HL-60 (cell line): ENCODE measurements around the gene ATP1B1.

ENCODE experiments used
- POLR2AphosphoS5 ChIP-seq: IDR thresholded peaks from 2 replicates; pipeline ENCODE4 v1.6.1; 2012; ENCODE audit warnings: low read depth
- TF ChIP-seq, protein P1 (sequence below): IDR thresholded peaks from one replicate; pipeline ENCODE4 v1.5.1; 2011; ENCODE audit warnings: low read length, control low read depth, inconsistent platforms; ENCODE audit not compliant: insufficient read depth
- TF ChIP-seq, protein P2 (sequence below): IDR thresholded peaks from 2 replicates; pipeline ENCODE4 v1.6.1; 2012; ENCODE audit warnings: low read depth; ENCODE audit not compliant: insufficient replicate concordance

- TF ChIP-seq, protein P1, sequence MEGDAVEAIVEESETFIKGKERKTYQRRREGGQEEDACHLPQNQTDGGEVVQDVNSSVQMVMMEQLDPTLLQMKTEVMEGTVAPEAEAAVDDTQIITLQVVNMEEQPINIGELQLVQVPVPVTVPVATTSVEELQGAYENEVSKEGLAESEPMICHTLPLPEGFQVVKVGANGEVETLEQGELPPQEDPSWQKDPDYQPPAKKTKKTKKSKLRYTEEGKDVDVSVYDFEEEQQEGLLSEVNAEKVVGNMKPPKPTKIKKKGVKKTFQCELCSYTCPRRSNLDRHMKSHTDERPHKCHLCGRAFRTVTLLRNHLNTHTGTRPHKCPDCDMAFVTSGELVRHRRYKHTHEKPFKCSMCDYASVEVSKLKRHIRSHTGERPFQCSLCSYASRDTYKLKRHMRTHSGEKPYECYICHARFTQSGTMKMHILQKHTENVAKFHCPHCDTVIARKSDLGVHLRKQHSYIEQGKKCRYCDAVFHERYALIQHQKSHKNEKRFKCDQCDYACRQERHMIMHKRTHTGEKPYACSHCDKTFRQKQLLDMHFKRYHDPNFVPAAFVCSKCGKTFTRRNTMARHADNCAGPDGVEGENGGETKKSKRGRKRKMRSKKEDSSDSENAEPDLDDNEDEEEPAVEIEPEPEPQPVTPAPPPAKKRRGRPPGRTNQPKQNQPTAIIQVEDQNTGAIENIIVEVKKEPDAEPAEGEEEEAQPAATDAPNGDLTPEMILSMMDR, result no peak
- TF ChIP-seq, protein P2, sequence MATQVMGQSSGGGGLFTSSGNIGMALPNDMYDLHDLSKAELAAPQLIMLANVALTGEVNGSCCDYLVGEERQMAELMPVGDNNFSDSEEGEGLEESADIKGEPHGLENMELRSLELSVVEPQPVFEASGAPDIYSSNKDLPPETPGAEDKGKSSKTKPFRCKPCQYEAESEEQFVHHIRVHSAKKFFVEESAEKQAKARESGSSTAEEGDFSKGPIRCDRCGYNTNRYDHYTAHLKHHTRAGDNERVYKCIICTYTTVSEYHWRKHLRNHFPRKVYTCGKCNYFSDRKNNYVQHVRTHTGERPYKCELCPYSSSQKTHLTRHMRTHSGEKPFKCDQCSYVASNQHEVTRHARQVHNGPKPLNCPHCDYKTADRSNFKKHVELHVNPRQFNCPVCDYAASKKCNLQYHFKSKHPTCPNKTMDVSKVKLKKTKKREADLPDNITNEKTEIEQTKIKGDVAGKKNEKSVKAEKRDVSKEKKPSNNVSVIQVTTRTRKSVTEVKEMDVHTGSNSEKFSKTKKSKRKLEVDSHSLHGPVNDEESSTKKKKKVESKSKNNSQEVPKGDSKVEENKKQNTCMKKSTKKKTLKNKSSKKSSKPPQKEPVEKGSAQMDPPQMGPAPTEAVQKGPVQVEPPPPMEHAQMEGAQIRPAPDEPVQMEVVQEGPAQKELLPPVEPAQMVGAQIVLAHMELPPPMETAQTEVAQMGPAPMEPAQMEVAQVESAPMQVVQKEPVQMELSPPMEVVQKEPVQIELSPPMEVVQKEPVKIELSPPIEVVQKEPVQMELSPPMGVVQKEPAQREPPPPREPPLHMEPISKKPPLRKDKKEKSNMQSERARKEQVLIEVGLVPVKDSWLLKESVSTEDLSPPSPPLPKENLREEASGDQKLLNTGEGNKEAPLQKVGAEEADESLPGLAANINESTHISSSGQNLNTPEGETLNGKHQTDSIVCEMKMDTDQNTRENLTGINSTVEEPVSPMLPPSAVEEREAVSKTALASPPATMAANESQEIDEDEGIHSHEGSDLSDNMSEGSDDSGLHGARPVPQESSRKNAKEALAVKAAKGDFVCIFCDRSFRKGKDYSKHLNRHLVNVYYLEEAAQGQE, result no peak
- no peak for TF ChIP-seq POLR2AphosphoS5
These were observed 18.0 kb downstream of the ATP1B1 start for GRCh38 chr1:169124459-169124858.
